GM19467 (cell line): ENCODE results near the gene ZNF750.

Experiments used
- ATAC-seq: cut with Tn5 transposase; IDR thresholded peaks from one replicate; pipeline ENCODE4 v1.9.1; 2021; ENCODE audit warnings: mild to moderate bottlenecking, moderate library complexity; ENCODE audit not compliant: unreplicated experiment

The ZNF750 gene

DNA sequence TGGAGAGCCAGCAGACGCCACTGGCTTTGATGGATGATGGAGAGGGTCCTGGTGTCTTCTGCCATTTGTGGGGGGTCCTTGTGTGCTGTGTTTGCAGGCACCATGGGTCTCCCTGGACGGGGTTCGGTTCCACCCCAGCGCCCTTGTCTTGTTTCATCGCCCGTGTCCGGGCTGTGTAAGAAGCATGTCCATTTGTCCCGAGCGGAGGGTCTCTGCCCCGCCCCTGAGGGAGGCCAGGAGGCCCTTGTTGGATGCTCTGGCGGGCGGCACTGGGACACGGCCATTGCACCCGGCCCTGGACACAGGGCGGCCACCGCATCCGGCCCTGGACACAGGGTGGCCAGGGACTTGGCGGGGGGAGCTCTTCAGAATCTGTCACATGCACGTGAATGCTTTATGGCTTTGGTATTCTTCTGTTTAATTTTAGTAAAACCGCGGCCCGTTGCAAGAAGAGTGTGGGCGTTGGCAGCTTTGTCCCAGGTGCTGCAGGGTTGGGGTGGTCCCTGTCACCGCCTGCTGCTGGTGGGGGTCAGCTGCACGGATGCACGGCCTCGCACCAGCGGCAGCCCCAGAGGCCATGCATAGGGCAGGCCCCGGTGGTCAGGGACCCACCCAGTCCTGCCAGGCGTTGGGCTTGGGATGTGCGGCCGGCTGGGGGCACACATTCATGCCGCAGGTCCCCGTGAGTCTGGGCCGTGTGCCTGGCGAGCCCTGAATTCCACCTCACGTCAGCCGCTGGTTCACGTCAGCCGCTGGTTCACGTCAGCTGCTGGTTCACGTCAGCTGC is 21.0 kb upstream of the ZNF750 start:
- no peak for ATAC-seq

GRCh38 chr17:82859431-82860403 is 19.9 kb upstream of the ZNF750 start:
- no peak for ATAC-seq

GRCh38 chr17:82858376-82859126 is 18.7 kb upstream of the ZNF750 start:
- no peak for ATAC-seq

- ATAC-seq = no peak
Observed at GRCh38 chr17:82856361-82856760, 16.5 kb upstream of the ZNF750 start.

GRCh38 chr17:82854226-82854625 is 14.4 kb upstream of the ZNF750 start:
- no peak for ATAC-seq

DNA sequence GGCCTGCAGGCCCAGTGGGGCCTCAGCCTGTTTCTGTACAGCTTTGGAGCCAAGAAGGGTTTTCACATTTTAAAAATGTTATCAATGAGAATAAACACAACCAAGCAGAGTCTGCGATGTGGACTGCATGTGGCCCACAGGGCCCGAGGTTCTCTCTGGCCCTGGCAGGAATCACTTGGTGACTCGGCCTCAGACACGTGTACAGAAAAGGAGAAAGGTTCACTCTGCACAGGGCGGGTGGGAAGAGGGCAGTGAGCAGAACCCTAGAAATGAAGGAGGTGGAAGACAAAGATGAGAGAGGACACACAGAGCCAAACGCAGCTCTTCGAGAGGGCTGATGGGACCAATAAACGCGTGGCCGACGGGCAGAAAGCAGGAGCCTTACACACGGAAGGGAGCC is 11.6 kb upstream of the ZNF750 start:
- no peak for ATAC-seq

DNA sequence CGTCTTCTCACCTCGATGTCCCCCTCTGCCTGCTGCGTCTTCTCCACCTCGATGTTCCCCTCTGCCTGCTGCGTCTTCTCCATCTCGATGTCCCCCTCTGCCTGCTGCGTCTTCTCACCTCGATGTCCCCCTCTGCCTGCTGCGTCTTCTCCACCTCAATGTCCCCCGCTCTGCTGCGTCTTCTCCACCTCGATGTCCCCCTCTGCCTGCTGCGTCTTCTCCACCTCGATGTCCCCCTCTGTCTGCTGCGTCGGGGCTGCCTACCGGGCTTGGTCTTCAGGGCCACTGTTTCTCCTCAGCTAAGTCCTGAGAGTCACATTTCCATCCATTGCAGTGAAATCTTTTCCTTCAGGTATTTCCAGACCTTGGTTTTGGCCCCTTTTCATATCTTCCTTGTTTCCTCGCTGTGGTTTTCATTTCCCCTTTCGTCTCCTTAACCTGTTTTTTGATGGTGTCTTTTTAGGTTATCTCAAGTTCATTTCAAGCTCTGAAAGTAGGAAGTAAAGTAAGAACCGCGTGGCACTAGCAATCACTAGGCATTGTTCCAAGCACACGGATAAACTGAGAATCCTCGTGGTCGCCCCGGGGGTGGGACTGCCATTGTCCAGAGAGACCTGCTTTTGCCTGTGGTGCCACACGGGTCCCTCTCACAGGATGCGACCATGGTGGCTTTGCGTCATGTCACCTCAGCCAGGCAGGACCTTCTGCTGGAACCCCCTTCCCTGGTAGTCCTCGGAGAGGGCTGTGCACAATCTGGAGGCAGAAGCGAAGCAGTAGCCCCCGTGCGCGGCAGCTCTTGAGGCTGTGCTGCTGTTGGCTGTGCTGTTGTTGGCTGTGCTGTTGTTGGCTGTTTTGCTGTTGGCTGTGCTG is 9.5 kb upstream of the ZNF750 start:
- ATAC-seq = no peak

GRCh38 chr17:82848022-82848592 is 8.3 kb upstream of the ZNF750 start:
- no peak for ATAC-seq

DNA sequence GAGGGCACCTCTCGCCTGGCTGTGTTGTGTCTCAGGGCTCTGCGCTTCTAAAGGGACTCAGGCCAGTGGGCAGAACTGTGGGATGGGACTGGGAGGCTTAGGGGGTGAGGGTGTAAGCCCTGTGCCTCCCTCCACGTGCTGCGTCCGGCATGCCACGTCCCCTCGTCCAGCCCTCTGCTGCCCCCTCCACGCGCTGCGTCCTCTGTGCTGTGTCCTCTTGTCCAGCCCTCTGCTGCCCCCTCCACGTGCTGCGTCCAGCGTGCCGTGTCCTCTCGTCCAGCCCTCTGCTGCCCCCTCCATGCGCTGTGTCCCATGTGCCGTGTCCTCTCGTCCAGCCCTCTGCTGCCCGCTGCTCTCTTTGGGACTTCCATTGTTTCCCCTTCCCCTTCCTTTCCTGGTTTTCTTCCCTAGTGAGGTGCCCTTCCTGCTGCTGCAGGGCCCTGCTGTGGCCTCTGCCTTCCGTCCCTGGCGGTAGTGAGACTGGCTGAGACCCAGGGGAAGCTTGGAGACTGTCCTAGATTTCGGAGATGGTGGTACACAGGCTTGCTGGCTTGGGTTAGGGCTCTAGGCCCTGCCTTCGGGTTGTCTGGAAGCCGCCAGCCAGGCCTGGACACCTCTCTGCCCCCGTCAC is 6.4 kb upstream of the ZNF750 start:
- no peak for ATAC-seq

DNA sequence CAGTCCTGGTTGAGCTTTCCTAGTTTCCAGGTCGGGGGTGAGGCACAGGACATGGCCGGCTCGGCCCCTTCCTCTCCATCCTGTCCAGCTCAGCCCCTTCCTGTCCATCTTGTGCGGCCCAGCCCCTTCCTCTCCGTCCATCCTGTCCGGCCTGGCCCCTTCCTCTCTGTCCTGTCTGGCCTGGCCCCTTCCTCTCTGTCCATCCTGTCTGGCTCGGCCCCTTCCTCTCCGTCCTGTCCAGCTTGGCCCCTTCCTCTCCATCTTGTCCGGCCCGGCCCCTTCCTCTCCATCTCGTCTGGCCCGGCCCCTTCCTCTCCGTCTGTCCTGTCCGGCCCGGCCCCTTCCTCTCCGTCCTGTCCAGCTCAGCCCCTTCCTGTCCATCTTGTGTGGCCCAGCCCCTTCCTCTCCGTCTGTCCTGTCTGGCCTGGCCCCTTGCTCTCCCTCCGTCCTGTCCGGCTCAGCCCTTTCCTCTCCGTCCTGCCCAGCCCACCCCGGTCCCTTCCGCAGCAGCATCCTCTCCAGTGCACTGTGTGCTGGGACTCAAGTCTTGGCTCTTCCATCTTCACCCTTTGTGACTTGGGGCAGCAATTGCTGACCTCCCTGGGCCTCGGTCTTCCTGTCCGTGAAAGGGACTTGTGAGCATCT is 5.5 kb upstream of the ZNF750 start:
- no peak for ATAC-seq

GRCh38 chr17:82844796-82845162 is 5.0 kb upstream of the ZNF750 start:
- ATAC-seq = no peak

- no peak for ATAC-seq
Observed at GRCh38 chr17:82843904-82844680, 4.3 kb upstream of the ZNF750 start.

GRCh38 chr17:82841921-82842596 is 2.2 kb upstream of the ZNF750 start:
- ATAC-seq = no peak

DNA sequence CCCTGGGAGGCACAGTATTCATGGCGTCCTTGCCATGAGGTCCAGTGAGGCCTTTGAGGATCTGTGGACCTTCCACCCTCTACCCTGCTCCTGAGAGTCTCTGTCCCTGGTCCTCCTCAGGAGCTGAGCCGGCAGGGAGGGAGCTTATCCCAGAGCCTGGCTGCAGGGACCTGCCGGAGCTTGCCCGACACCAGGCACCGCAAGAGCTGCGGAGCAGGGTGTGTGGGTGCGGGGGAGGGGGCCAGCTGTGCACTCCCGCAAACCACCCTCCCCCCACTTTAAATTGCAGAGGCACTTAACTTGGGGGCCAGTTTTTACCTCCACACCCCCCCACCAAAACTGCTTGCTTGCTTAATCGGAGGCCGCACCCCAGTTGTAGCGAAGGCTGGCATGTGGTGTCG is 609 bp upstream of the ZNF750 start:
- ATAC-seq = no peak

GRCh38 chr17:82838386-82839063 is 1.3 kb downstream of the ZNF750 start:
- no peak for ATAC-seq

DNA sequence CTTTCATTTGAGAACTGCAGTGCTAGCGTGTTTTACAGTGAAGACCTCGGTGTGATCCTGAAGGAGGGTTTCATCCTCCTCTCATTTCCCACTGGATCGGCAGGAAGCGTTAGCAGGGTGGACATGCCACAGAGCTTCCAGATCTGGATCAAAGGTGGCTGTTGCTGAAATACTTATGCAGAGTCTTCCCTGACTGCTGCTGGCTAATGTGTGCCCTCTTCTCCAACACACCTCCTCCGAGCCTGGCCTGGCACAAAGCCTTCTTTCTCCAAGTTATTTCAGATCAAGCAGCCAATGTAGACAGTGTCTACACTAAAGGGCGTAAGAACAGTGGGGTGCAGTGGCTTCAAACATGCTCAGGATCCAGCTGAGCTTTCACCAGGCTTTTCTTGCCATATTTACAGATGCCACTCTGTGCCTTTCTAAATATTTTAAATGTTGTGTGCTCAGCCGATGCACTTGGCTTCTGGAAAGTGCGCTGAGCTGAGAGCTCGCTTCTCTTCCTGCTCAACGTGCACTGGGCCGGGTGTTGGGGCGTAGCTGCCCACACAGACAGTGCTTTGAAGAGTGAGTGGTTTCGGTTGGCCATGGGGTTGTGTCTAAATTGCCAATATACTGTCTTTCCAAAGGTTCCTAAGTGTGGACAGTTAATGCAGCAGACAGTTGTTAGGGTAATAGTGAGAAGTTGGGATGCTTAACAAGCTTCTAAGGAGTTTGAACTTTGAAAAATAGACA is 2.1 kb downstream of the ZNF750 start:
- ATAC-seq = no peak
